HCEC 1CT (cell line): ENCODE data around the gene POU3F2.
A peak's percentile ranks its signal among the peaks of the same experiment; 100 is the strongest.

Experiments used
- DNase-seq: peaks from one replicate; pipeline ENCODE4 v3.0.0-alpha.2; 2017

Gene POU3F2

DNA sequence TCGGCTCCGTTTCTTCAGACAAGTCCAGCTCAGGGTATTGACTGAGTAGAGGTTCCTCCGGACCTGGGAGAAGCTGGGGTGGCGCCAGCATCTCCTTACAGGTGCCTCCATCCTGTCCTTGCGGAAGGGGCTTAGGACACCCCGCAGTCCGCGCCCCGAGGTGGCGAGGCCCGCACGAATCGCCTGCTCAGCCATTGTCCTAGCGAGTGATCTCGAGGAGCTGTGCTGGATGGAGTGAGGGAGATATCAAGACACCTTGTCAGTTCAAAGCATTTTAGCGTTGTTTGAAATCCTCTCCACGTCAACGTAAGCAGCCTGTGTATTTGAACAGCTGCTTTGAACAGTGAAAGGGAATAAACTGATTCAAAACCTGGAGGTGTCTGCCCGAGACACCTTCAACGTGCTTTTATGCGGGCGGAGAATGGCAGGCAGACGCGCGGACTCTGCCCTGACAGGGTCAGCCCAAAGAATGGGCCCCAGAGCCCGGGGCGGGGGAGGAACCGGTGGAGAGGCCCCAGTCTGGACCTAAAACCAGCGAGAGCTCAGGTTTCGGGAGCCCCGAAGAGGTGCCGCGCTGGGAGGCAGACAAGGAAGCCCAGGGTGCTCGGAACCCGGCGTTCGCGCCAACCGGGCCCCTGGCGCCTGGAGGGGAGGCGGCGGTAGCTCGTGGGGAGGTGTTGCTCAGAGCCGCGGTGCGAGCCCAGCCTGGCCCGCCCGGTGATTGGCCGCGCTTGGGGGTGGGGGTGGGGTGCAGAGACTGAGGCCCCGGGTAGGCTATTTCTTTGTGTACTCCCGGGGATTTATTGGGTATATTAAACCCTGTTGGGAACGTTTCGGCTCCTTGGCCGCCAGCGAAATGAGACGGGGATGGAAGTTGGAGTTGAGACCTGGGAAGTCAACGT is 3.1 kb upstream of the POU3F2 start:
- no peak for DNase-seq

DNA sequence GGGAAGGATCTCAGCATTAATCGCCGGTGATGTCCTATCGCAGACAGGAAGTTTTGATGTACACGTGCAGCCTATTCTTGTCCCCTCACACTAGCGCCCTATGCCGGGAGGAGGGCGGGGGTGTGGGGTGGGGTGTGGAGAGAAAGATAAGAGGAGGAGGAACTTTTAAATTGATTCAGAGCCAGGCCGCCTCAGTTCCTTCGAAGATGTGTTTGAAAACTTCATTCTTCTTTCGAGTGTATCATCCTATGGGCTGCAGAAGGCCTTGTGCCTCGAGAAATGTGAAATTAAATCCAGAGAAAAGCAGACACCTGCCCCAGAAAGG is 2.5 kb upstream of the POU3F2 start:
- no peak for DNase-seq

GRCh38 chr6:98832284-98833056 is 1.9 kb upstream of the POU3F2 start:
- DNase-seq, result peak; percentile 76

GRCh38 chr6:98833057-98833306 is 1.4 kb upstream of the POU3F2 start:
- DNase-seq, result no peak

- no peak for DNase-seq
Measured at GRCh38 chr6:98833307-98834059, 891 bp upstream of the POU3F2 start.

- no peak for DNase-seq
Measured at GRCh38 chr6:98835149-98836024, 1.0 kb downstream of the POU3F2 start.

- DNase-seq, result no peak
Measured at GRCh38 chr6:98836025-98836961, 1.9 kb downstream of the POU3F2 start.

DNA sequence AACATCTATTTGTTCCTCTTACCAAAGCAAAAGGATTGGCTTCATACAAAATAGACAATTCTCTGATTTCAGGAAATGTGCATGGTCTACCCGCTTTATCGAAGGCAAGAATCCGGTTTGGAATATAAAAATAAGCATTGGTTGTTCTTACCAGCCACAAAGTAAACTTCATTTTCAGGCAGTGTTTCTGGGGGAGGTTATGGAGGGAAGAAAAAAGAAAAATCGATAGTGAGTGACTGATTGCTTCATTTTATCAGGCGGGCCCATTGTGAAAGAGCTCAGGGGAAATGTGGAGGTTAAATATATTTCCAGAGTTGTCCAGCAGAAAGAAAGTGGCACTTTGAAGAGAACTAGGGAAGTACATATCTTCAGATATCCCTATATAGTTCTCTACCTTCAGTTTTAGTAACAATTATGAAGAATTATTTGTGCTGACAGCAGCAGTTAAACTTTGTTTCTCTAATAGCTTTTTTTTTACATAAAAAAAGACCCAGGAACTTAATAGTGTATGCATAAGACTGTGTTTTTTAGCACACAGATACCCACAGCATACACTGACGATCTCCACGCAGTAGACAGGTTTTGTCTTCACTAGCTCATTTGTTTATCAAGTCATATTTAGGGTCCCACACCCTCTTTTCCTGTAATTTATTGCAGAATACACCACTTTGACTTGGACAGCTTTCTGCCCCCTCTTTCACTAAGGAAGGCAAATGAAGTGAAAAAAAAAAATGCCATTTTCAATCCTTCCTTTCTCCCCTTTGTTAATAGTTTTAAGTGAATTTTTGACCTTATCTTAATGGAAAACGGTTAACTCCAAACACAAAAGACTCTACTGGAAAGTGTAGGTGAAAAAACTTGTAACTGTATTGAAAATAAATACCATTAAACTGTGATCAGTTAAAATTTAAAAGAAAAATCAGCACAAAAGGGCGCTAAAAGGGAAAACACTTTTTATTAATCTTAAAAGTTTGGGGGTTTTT is 2.9 kb downstream of the POU3F2 start:
- no peak for DNase-seq

GRCh38 chr6:98838032-98838431 is 3.7 kb downstream of the POU3F2 start:
- DNase-seq, result no peak

DNA sequence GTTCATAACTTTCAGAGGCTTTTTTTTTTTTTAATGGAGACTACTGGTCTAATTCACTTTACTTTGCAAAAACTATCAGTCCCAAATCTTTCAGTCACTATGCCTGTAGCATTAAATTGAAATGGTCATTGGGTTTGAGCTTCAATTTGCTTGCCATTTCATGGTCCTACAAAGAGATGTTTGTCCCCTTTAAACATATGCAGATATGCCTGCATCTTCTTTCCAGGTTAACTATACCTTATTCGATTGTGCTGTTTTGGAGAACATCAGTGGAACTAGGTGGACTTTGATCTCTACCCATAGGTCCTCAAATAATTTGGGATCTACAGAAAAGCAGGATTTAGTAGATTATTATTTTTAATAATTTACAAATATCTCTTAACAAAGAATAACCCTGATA is 4.6 kb downstream of the POU3F2 start:
- DNase-seq, result no peak

DNA sequence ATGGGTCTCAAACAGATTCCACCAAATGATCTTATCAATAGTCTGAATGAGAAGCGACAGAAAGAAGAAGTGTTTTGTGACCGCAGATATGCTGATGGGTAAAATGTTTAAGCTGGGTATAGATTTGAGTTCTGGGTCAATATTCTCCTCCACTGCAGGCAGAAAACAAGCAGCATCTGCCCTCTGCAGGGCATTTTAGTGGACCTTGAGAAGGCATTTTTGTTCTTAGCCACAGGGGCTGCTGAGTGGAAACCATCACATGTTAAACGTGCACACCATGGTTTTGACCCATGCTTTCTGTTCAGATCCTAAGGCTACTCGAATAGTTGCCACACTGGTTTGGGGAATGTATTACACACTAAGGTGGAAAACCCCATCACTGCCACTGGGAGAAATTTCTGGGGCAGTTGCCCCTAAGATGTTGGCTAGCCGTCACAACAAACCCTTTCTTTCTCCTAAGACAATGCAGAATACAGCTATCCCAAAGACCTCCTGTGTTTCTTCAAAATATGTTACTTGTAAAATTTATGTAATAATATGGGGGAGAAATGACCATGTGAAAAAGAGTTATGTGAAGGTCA is 5.5 kb downstream of the POU3F2 start:
- DNase-seq, result no peak

GRCh38 chr6:98840385-98840784 is 6.0 kb downstream of the POU3F2 start:
- DNase-seq, result no peak

DNA sequence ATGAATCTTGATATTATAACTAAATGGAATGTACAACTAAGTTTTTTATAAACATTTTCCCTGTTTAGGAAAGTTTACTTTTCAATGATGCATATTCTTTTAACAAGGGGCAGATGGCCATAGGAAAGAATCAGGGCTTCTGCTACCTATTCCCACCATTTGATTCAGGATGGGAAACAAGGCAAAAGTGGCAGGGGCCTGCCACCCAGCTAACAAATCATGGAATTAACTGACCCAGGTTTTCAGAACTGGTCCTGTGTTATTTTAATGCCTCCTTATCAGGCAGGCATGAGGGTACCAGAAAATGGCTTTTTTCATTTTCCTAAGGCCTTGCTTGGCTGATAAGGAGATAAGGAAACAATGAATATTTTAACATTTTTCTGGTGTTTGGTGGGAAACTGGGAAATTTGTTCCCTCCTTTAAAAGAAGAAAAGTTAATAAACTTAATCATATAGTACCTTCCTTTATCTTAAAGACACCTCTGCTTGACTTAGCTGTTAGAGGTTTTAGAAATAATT is 6.7 kb downstream of the POU3F2 start:
- no peak for DNase-seq

DNA sequence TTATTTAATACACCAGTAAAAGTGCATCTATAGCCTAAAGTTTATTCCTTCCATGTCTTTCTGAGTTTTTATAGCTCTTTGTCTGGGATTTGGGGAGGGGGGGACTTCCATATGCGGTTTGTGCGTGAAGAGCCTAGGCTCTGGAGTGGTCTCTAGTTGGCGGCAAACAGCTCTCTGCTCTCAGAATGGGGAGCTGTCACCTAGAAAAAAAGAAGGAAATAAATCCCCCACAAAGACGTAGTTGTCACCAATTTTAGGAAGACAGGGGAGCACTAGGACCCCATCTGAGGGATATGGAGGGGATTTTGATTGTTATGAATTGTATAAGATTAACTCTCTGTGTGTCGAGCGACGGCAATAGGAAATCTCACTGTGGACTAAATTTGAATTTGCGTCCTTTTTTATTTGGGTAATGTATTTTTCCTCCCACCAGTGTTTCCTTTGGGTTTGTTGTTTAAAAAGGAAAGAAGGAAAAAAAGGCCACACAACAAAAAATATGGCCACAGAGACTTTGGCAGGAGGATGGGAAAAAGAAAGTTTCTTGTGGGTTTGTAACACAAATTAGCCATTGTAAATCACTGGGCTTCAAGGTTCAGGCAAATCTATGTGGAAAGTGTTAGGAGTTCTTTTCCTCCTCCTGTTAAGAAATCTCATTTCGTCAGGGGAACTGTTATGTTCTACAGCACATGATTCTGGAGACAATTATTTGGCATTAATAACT is 7.4 kb downstream of the POU3F2 start:
- DNase-seq, result no peak

DNA sequence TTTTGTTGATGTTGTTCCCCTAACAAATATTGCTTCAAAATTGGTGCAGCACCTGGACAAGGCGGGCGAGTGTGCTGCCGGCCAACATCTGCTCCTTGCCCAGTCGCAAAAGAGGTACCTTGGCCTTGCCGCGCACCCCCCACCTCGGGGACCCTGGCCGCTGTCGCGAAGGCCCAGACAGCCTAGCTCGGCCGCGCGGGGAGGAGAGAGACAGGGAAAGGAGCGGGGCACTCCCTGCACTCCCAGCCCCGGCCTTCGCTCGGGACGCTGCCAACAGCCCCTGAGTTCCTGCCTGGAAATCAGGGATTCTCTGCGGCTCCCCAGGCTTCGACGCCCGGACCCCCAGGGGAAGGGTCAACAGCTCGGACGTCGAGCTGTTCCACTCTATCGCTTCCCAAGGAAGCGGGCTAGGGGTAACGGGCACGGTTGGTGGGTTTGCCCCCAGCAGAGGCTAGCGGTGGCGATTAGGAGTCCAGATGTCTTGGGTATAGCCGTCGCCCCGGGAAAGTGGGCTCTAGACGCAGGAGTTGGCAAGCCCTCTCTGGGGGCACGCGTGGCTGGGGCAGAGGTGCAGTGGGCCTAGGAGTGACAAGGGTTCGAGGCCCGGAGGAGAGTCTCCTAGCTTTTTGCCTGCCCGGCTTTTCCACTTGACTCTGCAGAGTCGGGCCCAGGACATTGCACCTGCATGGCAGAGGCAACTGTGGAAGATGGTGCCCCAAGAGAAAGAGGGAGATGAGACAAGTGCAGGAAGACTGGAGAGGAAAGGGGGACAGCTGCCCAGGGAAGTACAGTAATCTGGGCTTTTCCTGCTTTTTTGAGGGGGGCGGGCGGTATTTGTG is 8.2 kb downstream of the POU3F2 start:
- no peak for DNase-seq

- no peak for DNase-seq
Measured at GRCh38 chr6:98843271-98844243, 9.2 kb downstream of the POU3F2 start.
